Heart left ventricle (tissue), 16 donors: ENCODE data around the gene BLOC1S6. TPM values are rescaled to one million over a fixed set of nuclear protein-coding genes. Genes with fewer than 3 reads are reported as not detected.
A peak's percentile ranks its signal among the peaks of the same experiment; 100 is the strongest.

Experiments
- ATAC-seq, 4 donors: fragments of 200-7000 bp; cut with Tn5 transposase; one replicate each; pipeline ENCODE4 v1.9.1; 2020 to 2022; ENCODE audit warnings: moderate library complexity in 4 of 4, mild to moderate bottlenecking in 3 of 4, moderate number of reproducible peaks in 1 of 4
- DNase-seq, 5 donors: peaks; one replicate each; pipeline ENCODE4 v3.0.0-alpha.2; 2020
- H3K27ac ChIP-seq, 12 donors: fragments of 200-600 bp; sonication (generic) in 4 of 12; one replicate each; pipeline versions ENCODE4 v1.5.0 to v1.8.0; 2016 to 2022; ENCODE audit warnings: mild to moderate bottlenecking in 2 of 12
- H3K27me3 ChIP-seq, 9 donors: fragments of 200-600 bp; sonication (generic) in 2 of 9; one replicate each; pipeline versions ENCODE4 v1.5.1 to v1.8.0; 2016 to 2022; ENCODE audit warnings: mild to moderate bottlenecking in 3 of 9
- H3K36me3 ChIP-seq, 9 donors: fragments of 200-600 bp; sonication (generic) in 2 of 9; one replicate each; pipeline versions ENCODE4 v1.5.0 to v1.8.0; 2018 to 2022; ENCODE audit warnings: mild to moderate bottlenecking in 2 of 9
- H3K4me1 ChIP-seq, 12 donors: fragments of 200-600 bp; sonication (generic) in 4 of 12; one replicate each; pipeline versions ENCODE4 v1.5.0 to v1.8.0; 2016 to 2022; ENCODE audit warnings: mild to moderate bottlenecking in 3 of 12
- H3K4me3 ChIP-seq, 12 donors: fragments of 200-600 bp; sonication (generic) in 4 of 12; one replicate each; pipeline versions ENCODE4 v1.5.0 to v1.8.0; 2017 to 2022; ENCODE audit warnings: mild to moderate bottlenecking in 9 of 12, moderate library complexity in 4 of 12
- H3K9me3 ChIP-seq, 12 donors: fragments of 200-600 bp; sonication (generic) in 4 of 12; one replicate each; pipeline versions ENCODE4 v1.5.0 to v1.8.0; 2016 to 2022; ENCODE audit warnings: mild to moderate bottlenecking in 1 of 12
- POLR2A ChIP-seq, 2 donors: fragments of 450-650 bp; IDR thresholded peaks; one replicate each; pipeline ENCODE4 v1.6.1; 2017; ENCODE audit warnings: antibody characterized with exemption in 2 of 2, mild to moderate bottlenecking in 2 of 2, moderate library complexity in 2 of 2
- WGBS, 4 donors: extraction: QIAGEN DNeasy Blood & Tissue Kit in 2 of 4; methylation state at CpG; one replicate each; pipeline versions ENCODE4 v1.1.5 to v1.1.7; 2013 to 2018; 5-methylcytosine and 5-hydroxymethylcytosine counted together
- intact Hi-C, 10 donors: fragments of 100-400 bp; cut with DNase I; formaldehyde crosslinking; loops; one replicate each; pipeline versions ENCODE4 v1.11.1 to v1.14.2; 2022
- polyA plus RNA-seq, 2 donors: library from polyadenylated mRNA; stranded (reverse); fragments of 200-250 nt; gene quantifications; one replicate each; pipeline ENCODE4 v1.2.3, GENCODE V29; 2013
- total RNA-seq, 9 donors: library from RNA; depleted of rRNA in 2 of 9; stranded (reverse); fragments of >200 nt in 2 of 9; fragmentation: NEBNext Ultra II Directional in 3 of 9; extraction: Animal tissue kit (Norgen Biotek cat#: 25700) in 3 of 9; gene quantifications; one replicate each; pipeline versions ENCODE4 v1.1.0 to v1.2.4, GENCODE V29; 2016 to 2023
- TF ChIP-seq, protein P1 (sequence below), 12 donors: fragments of 200-600 bp; sonication (generic) in 4 of 12; IDR thresholded peaks; one replicate each; pipeline versions ENCODE4 v1.5.0 to v1.8.0; 2018 to 2022; ENCODE audit warnings: antibody characterized with exemption in 12 of 12, mild to moderate bottlenecking in 5 of 12
- donor health status: ischemic (EF 13 %, LVEDD 7.1; RV severe dilation, severe dysfunction).
- donor health status: healthy with polysubstance abuse.
- donor health status: DM: no; HTN: yes; CAD: no.
- donor health status: DM: no; HTN: no; CAD: no.
- donor health status: ischemic (EF 25% LVEDD 6.9; RV normal size, moderate dysfunction).
- donor health status: ischemic (EF 25% LVEDD 5.7; RV mildly dilated, moderate dysfunction).
- donor health status: healthy.
- donor health status: DM: yes; HTN: yes; CAD: no.
- donor health status: ischemic (EF 35%, LVEDD 5.7; RV mildly dilated, moderate dysfunction).
- donor health status: nonischemic (EF 11% LVEDD 7.7; RV severe dilation, severe dysfunction).
- donor health status: DM: yes; HTN: yes; CAD: no.
- donor health status: PGD.
- donor health status: ischemic (EF 29% LVEDD 5.4; RV normal size, mild dysfunction).
- donor health status: nonischemic (EF 23%, LVEDD 6.1; RV moderate dilation, normal function).

The BLOC1S6 gene
- total and polyA plus RNA-seq, 11 donors, result 9.4 to 38.9 (median 26.6) TPM

DNA sequence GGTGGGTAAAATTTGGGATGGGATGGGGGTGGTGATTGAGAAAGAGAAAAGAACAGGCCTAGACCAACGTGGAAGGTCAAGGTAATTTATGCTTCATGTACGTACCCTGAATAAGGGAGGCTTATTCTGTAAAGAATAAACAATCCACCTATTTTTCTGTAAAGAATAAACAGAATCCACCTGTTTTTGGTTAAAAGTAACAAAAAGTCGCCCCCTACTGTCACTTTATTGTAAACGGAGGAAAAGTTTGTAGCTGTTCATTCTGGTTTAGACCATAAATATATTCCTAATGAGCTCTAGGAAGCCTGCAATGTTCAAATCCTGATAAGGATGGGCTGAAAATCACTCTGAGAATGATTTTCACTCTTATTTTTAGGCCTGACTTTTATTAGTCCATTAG, 24.1 kb downstream of the BLOC1S6 start:
- WGBS, 4 donors, result 36 to 40% (median 39%) methylated on average over 4 of the region's 4 CpGs
- H3K36me3 ChIP-seq, result peaks cover 0 to 36% (median 17%) of the 10 kb centered on the region in 9 donors
- ATAC-seq (no peak), DNase-seq (no peak)
- H3K4me3 ChIP-seq, result no peak overlapping the region
- intact Hi-C loops, result loop anchor here in 7 of 10 donors (2.0 to 10.0 kb wide), 7 partner anchors 87 to 449 kb away; partner anchors contain the start of gene SLC30A4 (in 3 of the 7)
- no peak for TF ChIP-seq POLR2A (IDR thresholded peaks at IDR 0.05)
- TF ChIP-seq, protein P1, sequence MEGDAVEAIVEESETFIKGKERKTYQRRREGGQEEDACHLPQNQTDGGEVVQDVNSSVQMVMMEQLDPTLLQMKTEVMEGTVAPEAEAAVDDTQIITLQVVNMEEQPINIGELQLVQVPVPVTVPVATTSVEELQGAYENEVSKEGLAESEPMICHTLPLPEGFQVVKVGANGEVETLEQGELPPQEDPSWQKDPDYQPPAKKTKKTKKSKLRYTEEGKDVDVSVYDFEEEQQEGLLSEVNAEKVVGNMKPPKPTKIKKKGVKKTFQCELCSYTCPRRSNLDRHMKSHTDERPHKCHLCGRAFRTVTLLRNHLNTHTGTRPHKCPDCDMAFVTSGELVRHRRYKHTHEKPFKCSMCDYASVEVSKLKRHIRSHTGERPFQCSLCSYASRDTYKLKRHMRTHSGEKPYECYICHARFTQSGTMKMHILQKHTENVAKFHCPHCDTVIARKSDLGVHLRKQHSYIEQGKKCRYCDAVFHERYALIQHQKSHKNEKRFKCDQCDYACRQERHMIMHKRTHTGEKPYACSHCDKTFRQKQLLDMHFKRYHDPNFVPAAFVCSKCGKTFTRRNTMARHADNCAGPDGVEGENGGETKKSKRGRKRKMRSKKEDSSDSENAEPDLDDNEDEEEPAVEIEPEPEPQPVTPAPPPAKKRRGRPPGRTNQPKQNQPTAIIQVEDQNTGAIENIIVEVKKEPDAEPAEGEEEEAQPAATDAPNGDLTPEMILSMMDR (IDR thresholded peaks at IDR 0.05), result peak in 10 of 12 donors; percentile 13 to 47 (median 30)
- H3K27me3 ChIP-seq, result no peaks in the 10 kb centered on the region
- H3K4me1 ChIP-seq, result peaks cover 0 to 4% (median 0%) of the 10 kb centered on the region in 12 donors
- no peak overlapping the region for H3K27ac ChIP-seq
- H3K9me3 ChIP-seq, result no peaks in the 10 kb centered on the region

DNA sequence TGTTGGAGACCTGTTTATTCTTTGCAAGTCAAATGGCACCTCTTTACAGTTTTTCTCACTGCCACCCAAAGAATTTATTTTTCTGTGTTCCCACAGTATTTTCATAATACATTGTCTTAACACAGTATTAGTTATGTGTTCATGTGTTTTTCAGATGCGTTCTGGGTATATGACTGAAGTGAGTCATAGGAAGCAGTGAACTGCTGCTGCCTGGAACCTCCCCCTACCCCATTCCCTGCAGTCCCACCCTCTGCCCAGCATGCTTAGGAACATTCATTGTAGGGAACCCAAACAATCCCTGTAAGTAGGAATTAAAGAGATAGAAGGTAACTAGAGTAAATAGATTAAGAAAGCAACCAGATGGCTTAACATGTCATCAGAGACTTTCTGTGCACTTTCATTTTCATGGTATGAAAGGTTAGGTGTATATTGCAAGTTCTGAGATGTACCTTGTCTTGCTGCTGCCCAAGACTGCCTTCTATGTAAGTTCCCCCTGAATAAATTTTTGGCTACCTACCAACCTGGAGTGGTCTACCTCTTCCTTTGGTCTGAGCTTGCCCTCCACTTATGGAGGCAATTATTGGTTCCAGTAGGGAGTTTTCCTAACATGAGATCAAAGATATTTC, 25.7 kb downstream of the BLOC1S6 start:
- intact Hi-C loops, result loop anchor here in 7 of 10 donors (2.0 to 10.0 kb wide), 8 partner anchors 88 to 451 kb away; partner anchors contain the start of gene SLC30A4 (in 4 of the 7)
- H3K4me1 ChIP-seq, result peaks cover 0 to 4% (median 0%) of the 10 kb centered on the region in 12 donors
- ATAC-seq, result no peak
- TF ChIP-seq POLR2A (IDR thresholded peaks at IDR 0.05), result no peak
- TF ChIP-seq, protein P1 (IDR thresholded peaks at IDR 0.05), result no peak
- no peak for DNase-seq
- no peaks in the 10 kb centered on the region for H3K9me3 ChIP-seq
- no peaks in the 10 kb centered on the region for H3K27me3 ChIP-seq
- no peak overlapping the region for H3K27ac ChIP-seq
- H3K36me3 ChIP-seq, result peaks cover 0 to 20% (median 6%) of the 10 kb centered on the region in 9 donors
- no peak overlapping the region for H3K4me3 ChIP-seq
- WGBS, 4 donors, result 52 to 70% (median 62%) methylated on average over 1 of the region's 1 CpG

DNA sequence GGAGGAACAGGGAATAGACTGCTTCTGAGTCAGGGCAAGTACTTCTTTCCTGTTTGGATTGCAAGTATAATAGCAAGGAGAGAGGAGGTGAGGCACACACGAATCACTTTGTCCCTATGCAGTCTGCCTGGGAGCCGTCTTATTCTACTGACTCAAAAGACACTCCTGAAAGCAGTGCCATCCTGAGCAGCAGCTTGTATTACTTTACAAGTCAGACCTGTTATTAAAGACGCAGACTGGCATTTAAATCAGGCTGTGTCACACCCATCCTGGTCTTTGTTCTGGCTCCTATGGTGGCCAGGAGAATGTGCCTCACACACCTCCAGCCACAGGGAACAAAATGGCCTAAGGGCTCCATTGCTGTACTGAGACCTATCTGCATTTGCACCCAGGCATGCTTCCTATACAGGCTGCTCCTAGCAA, 29.7 kb downstream of the BLOC1S6 start:
- TF ChIP-seq, protein P1 (IDR thresholded peaks at IDR 0.05), result no peak
- TF ChIP-seq POLR2A (IDR thresholded peaks at IDR 0.05), result no peak
- ATAC-seq (no peak), DNase-seq (no peak)
- Histone ChIP-seq H3K27ac (no peak overlapping the region), H3K27me3 (no peaks in the 10 kb centered on the region), H3K4me1 (peaks cover 0 to 4% (median 0%) of the 10 kb centered on the region in 12 donors), H3K9me3 (no peaks in the 10 kb centered on the region), H3K4me3 (no peak overlapping the region), H3K36me3 (no peaks in the 10 kb centered on the region)
- intact Hi-C loops, result loop anchor here in 2 of 10 donors (10.0 kb wide), 2 partner anchors 92 to 452 kb away; partner anchors contain the start of gene SLC30A4 (in 1 of the 2)
- 73 to 88% (median 85%) methylated on average over 3 of the region's 3 CpGs for WGBS, 4 donors

DNA sequence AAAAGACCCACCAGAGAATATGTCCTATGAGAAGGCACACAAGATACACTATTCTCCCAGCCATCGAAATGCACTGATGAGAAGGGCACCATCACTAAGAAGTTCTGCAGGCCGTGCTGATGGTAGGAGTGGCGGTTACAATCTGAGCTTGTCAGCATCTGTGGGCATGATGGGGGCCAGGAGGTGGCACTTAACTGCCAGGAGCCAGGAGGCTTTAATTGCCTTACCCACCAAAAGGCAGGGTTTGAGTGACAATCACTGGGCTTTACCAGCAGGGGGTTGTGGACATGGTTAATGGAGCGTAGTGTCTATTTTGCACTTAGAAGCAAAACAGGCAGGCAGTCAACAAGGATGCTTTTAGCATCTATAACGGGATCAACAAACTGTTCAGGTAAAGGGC, 31.6 kb downstream of the BLOC1S6 start:
- TF ChIP-seq, protein P1 (IDR thresholded peaks at IDR 0.05), result no peak
- no peak for TF ChIP-seq POLR2A (IDR thresholded peaks at IDR 0.05)
- Histone ChIP-seq H3K4me3 (no peak overlapping the region), H3K27me3 (no peaks in the 10 kb centered on the region), H3K27ac (no peak overlapping the region), H3K36me3 (no peaks in the 10 kb centered on the region), H3K4me1 (peaks cover 0 to 4% (median 0%) of the 10 kb centered on the region in 12 donors), H3K9me3 (peaks cover 0 to under 1% (median 0%) of the 10 kb centered on the region in 12 donors)
- ATAC-seq (no peak), DNase-seq (no peak)
- WGBS, 4 donors, result 84 to 89% (median 87%) methylated on average over 5 of the region's 5 CpGs
- intact Hi-C loops, result loop anchor here in 2 of 10 donors (10.0 kb wide), 2 partner anchors 94 to 454 kb away; partner anchors contain the start of gene SLC30A4 (in 1 of the 2)
